MG63 (cell line): ENCODE data around the gene FOXN3. TPM values are rescaled to one million over a fixed set of nuclear protein-coding genes. Genes with fewer than 3 reads are reported as not detected.
"Not testable (repeated sequence)": the region's sequence is repeated elsewhere in the genome, so short reads cannot be mapped to it uniquely, and the experiment has no call there.

Experiments
- DNase-seq: peaks from one replicate; pipeline ENCODE4 v3.0.0-alpha.2; 2020
- H3K27me3 ChIP-seq: fragments of 250-450 bp; sonication (Bioruptor Pico); 2 replicates; pipeline ENCODE4 v1.5.1; 2020; ENCODE audit warnings: mild to moderate bottlenecking, moderate library complexity
- H3K36me3 ChIP-seq: fragments of 250-450 bp; sonication (Bioruptor Pico); 2 replicates; pipeline ENCODE4 v1.5.1; 2020; ENCODE audit warnings: mild to moderate bottlenecking, moderate library complexity
- H3K4me3 ChIP-seq: fragments of 250-450 bp; sonication (Bioruptor Pico); 2 replicates; pipeline ENCODE4 v1.5.1; 2020; ENCODE audit warnings: mild to moderate bottlenecking, moderate library complexity
- H3K9me3 ChIP-seq: fragments of 250-450 bp; sonication (Bioruptor Pico); 2 replicates; pipeline ENCODE4 v1.5.1; 2020; ENCODE audit warnings: mild to moderate bottlenecking, moderate library complexity
- total RNA-seq: library from RNA; depleted of rRNA; stranded (reverse); fragments of >200 nt; shearing (Covaris generic); gene quantifications from 2 replicates; pipeline ENCODE4 v1.2.3, GENCODE V29; 2014; ENCODE audit warnings: low replicate concordance

The FOXN3 gene
- total RNA-seq, 1 experiment from 2014 or later = 1.4 TPM

DNA sequence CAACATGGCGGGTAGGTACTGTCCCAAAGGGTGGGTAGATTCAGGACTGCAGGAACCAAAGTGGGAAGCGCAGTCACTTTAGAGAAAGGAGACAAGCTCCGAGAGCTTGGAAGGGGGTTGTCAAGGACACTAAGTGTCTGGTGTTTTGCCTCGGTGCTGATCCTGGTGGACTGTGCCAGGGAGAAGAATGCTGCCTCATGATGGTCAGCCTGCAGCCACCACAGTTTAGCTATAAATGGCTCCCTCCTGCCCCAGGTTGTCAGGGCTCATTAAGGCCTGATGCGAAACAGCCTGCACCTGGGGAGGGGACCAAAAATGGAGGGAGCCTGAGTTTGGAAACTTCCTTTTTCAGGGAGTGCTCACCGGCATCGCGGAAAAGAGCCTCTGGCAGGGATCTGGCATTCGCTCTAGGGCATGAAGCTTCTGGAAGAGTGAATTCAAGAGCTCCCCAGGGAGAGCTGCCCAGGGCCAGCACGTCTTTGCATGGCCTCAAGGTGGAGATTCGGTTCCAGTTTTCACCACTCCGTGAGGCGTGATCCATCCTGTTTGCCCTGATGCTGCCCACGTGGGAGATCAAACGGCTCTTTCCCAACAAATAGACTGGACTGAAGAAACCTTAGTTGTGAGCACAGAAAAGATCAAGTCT lies 164.0 kb downstream of the FOXN3 start:
- no peak for DNase-seq
- no peak overlapping the region for H3K4me3 ChIP-seq

GRCh38 chr14:89251061-89251460 lies 166.0 kb downstream of the FOXN3 start:
- Histone ChIP-seq H3K36me3 (no peaks in the 10 kb centered on the region), H3K9me3 (no peaks in the 10 kb centered on the region), H3K27me3 (no peaks in the 10 kb centered on the region), H3K4me3 (no peak overlapping the region)
- no peak for DNase-seq

More for the DNA sequence above, 164.0 kb downstream of the FOXN3 start:
- H3K27me3 ChIP-seq = no peaks in the 10 kb centered on the region
- H3K9me3 ChIP-seq = no peaks in the 10 kb centered on the region
- no peaks in the 10 kb centered on the region for H3K36me3 ChIP-seq

DNA sequence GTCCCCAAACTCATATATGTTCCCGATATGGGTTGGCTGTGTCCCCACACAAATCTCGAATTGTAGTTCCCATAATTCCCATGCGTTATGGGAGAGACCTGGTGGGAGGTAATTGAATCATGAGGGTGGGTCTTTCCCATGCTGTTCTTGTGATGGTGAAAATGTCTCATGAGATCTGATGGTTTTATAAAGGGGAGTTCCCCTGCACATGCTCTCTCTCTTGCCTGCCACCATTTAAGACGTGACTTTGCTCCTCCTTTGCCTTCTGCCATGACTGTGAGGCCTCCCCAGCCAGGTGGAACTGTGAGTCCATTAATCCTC lies 166.4 kb downstream of the FOXN3 start:
- H3K36me3 ChIP-seq, H3K9me3 ChIP-seq, H3K4me3 ChIP-seq, H3K27me3 ChIP-seq, DNase-seq: not testable (repeated sequence)

DNA sequence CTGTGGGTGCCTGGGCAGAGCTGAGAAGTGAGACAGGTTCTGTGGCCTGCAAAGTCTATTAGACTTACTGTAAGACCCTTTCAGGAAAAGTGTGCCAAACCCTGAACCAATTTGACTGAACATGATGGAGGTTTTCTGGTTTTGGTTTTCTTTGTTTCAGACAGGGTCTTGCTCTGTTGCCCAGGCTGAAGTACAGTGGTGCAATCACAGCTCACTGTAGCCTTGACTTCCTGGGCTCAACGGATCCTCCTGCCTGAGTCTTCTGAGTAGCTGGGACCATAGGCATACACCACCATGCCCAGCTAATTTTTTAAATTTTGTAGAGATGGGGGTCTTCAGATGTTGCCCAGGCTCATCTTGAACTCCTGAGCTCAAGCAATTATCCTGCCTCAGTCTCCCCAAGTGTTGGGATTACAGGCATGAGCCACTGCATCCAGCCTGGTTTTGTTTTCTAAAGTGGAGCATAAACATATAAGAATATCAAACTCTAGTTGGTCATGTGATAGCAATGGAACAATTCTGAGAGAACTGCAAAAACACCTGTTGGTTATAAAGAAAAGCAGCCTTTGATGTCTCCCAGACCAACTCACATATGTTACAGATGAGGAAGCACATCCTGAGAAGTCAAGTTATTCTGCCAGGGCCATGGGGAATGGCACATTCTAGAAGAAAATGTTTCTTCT lies 166.9 kb downstream of the FOXN3 start:
- H3K4me3 ChIP-seq = no peak overlapping the region
- no peaks in the 10 kb centered on the region for H3K9me3 ChIP-seq
- no peaks in the 10 kb centered on the region for H3K36me3 ChIP-seq
- H3K27me3 ChIP-seq = no peaks in the 10 kb centered on the region
- DNase-seq = no peak

GRCh38 chr14:89249065-89249695 lies 167.9 kb downstream of the FOXN3 start:
- no peaks in the 10 kb centered on the region for H3K36me3 ChIP-seq
- H3K27me3 ChIP-seq = no peaks in the 10 kb centered on the region
- DNase-seq = no peak
- H3K4me3 ChIP-seq = no peak overlapping the region
- H3K9me3 ChIP-seq = no peaks in the 10 kb centered on the region

DNA sequence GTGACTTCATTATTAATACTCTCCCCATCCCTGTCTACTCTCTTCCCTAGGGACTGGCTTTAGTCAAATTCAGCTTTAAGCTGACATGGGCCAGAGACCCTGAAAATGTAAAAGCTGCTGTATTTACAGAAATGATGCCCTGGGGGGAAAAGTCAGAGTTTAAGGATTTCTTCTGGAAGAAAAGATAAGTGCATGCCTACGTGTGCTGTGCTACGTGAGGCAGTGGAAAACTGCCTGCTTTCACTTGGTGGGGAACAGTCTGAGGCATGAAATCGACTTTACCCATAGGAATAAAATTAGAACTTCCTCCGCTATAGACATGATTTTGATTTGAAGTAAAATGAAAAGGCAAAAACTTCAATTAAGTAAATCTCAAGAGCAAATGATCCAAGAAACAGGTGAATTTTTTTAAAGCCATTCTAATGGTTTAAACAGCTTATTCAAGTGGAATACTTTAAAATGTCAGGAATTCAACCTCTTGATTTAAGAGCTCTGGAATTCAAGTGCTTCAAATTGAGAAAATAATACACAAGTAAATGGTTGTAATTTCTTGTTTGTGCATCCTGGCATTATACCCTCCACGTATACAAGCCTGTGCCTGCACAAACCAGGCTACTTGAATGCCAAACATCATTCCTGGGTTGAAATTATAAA lies 168.5 kb downstream of the FOXN3 start:
- no peaks in the 10 kb centered on the region for H3K27me3 ChIP-seq
- H3K9me3 ChIP-seq = no peaks in the 10 kb centered on the region
- H3K4me3 ChIP-seq = no peak overlapping the region
- no peaks in the 10 kb centered on the region for H3K36me3 ChIP-seq
- DNase-seq = no peak

DNA sequence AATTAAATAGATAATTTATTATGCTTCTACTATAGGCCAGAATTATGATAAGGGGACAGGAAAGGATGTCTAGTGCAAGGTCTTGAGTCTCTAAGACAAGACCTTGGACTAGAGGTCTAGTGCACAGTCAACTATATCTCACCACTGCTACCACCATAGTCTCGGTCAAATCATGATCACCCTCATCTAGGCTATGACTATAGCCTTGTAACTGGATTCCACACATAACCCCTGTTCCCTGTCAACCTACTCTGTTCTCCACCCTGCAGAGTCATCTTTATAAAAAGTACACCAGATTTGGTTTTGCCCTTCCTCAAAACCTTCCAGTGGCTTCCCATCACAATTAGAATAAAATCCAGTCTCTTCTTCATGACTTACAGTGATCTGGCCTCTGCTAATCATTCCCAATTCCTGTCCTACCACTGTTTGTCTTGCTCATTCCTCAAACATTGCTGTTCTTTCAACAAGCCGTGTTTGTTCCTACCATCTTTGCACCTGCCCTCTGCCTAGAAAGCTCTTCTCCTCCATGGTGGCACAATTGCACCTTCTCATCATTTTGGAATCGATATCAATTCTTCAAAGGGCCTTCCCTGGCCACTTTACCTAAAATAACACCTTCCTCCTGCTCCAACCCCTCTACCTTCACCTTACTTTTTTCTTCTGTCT lies 169.4 kb downstream of the FOXN3 start:
- DNase-seq = no peak
- Histone ChIP-seq H3K4me3 (no peak overlapping the region), H3K9me3 (no peaks in the 10 kb centered on the region), H3K36me3 (no peaks in the 10 kb centered on the region), H3K27me3 (no peaks in the 10 kb centered on the region)

GRCh38 chr14:89246290-89246689 lies 170.7 kb downstream of the FOXN3 start:
- Histone ChIP-seq H3K27me3 (no peaks in the 10 kb centered on the region), H3K36me3 (no peaks in the 10 kb centered on the region), H3K4me3 (no peak overlapping the region), H3K9me3 (no peaks in the 10 kb centered on the region)
- DNase-seq = no peak

DNA sequence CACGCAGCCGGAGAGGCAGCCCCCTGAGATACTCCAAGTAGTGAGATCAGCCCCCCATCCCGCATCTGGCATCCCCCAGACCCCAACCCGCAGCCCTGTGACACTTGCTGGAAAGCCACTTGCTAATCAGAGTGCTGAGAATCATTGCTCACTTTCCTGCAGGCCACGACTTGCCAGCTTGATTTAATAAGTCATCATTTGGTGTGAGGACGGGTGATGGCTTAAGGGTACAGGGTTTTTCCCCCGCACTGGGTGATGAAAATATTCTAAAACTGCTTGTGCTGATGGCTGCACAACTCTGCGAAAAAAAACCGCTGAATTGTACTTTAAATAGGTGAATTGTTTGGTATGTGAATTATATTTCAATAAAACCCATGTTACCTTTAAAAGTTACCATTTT lies 171.2 kb downstream of the FOXN3 start:
- no peak for DNase-seq
- H3K4me3 ChIP-seq = no peak overlapping the region
- H3K27me3 ChIP-seq = no peaks in the 10 kb centered on the region
- no peaks in the 10 kb centered on the region for H3K36me3 ChIP-seq
- H3K9me3 ChIP-seq = no peaks in the 10 kb centered on the region

GRCh38 chr14:89244720-89245119 lies 172.3 kb downstream of the FOXN3 start:
- Histone ChIP-seq H3K36me3 (no peaks in the 10 kb centered on the region), H3K9me3 (no peaks in the 10 kb centered on the region), H3K27me3 (no peaks in the 10 kb centered on the region), H3K4me3 (no peak overlapping the region)
- no peak for DNase-seq

DNA sequence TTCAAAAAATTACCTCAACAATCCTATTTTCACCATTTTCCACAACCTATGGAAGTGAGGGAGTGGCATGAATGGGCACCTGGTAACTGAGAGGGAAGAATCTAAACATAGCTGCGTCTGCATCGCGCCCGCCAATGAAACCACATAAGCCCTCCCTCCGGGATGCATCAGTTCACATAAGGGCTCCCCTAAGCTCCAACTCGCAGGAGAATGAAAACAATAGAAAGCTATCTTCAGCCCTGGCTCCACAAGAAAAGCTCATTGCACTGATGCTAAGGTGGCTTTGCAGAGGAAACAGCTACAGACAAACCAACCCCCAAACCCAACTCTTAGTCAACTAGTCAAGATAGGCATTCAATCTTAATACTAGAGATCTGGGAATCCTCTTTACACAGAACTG lies 173.3 kb downstream of the FOXN3 start:
- no peaks in the 10 kb centered on the region for H3K9me3 ChIP-seq
- no peak for DNase-seq
- no peaks in the 10 kb centered on the region for H3K36me3 ChIP-seq
- no peaks in the 10 kb centered on the region for H3K27me3 ChIP-seq
- no peak overlapping the region for H3K4me3 ChIP-seq

GRCh38 chr14:89243286-89243685 lies 173.7 kb downstream of the FOXN3 start:
- Histone ChIP-seq H3K36me3 (no peaks in the 10 kb centered on the region), H3K9me3 (no peaks in the 10 kb centered on the region), H3K4me3 (no peak overlapping the region), H3K27me3 (no peaks in the 10 kb centered on the region)
- no peak for DNase-seq

GRCh38 chr14:89242652-89243279 lies 174.3 kb downstream of the FOXN3 start:
- Histone ChIP-seq H3K36me3 (no peaks in the 10 kb centered on the region), H3K4me3 (no peak overlapping the region), H3K9me3 (no peaks in the 10 kb centered on the region), H3K27me3 (no peaks in the 10 kb centered on the region)
- no peak for DNase-seq

- H3K9me3 ChIP-seq = no peaks in the 10 kb centered on the region
- no peaks in the 10 kb centered on the region for H3K36me3 ChIP-seq
- DNase-seq = no peak
- no peaks in the 10 kb centered on the region for H3K27me3 ChIP-seq
- H3K4me3 ChIP-seq = no peak overlapping the region
These were observed 174.9 kb downstream of the FOXN3 start for GRCh38 chr14:89241934-89242651.

DNA sequence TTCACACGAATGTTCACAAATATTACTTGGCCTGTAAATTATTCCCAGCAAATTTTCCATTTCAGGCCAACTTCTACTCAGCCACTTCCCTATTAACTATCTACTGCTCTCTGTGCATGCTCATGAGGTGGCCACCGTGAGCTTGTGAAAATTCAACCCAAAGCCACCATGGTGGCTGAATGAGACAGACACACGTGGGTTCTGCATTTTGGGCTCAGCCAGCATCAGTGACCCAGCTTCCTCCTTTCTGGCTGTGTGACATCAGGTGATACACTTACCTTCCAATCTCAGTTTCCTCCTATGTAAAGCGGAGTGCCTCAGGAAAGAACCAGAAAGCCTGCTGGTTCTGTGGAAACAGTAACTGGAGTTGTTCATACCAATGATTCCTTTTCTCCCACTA lies 175.8 kb downstream of the FOXN3 start:
- Histone ChIP-seq H3K9me3 (no peaks in the 10 kb centered on the region), H3K4me3 (no peak overlapping the region), H3K27me3 (no peaks in the 10 kb centered on the region), H3K36me3 (no peaks in the 10 kb centered on the region)
- DNase-seq = no peak

GRCh38 chr14:89240414-89240813 lies 176.6 kb downstream of the FOXN3 start:
- Histone ChIP-seq H3K4me3 (no peak overlapping the region), H3K9me3 (no peaks in the 10 kb centered on the region), H3K36me3 (no peaks in the 10 kb centered on the region), H3K27me3 (no peaks in the 10 kb centered on the region)
- no peak for DNase-seq
